SK-N-SH (cell line): ENCODE measurements around the gene WDR27. TPM values are rescaled to one million over a fixed set of nuclear protein-coding genes. Genes with fewer than 3 reads are reported as not detected.

Experiments
- CTCF ChIA-PET: fragments of 300-600, 350-600 bp; formaldehyde crosslinking; extraction: SDS; loops from one replicate; lab custom pipeline; 2021; lab: Yijun Ruan, JAX
- POLR2A ChIA-PET: fragments of 350-600 bp; sonication (Branson Sonifier 250); formaldehyde crosslinking; extraction: SDS; loops from one replicate; lab custom pipeline; 2020; ENCODE audit warnings: antibody characterized with exemption, inconsistent platforms; lab: Yijun Ruan, JAX
- DNase-seq: peaks from one replicate; pipeline ENCODE4 v3.0.0; 2012
- H2AFZ ChIP-seq: fragments of 200-600 bp; sonication (generic); 2 replicates; pipeline ENCODE4 v1.8.1; 2016; ENCODE audit warnings: antibody characterized with exemption, mild to moderate bottlenecking, low read depth
- H3F3A ChIP-seq: fragments of 200-600 bp; sonication (generic); replicated peaks from 2 replicates; pipeline ENCODE3; 2016; ENCODE audit warnings: antibody characterized with exemption, mild to moderate bottlenecking; ENCODE audit not compliant: insufficient read depth
- H3K27ac ChIP-seq, 2 experiments: fragments of 200-500 bp in 1 of 2; fragments of 200-600 bp in 1 of 2; sonication (Bioruptor generic) in 1 of 2; sonication (generic), shearing (Covaris generic) in 1 of 2; 2 replicates each; pipeline versions ENCODE4 v1.5.1 to v1.6.1; 2014 to 2016; ENCODE audit warnings: low read depth in 2 of 2, inconsistent platforms in 1 of 2, low read length in 1 of 2, mild to moderate bottlenecking in 1 of 2, mixed read lengths in 1 of 2
- H3K27me3 ChIP-seq: fragments of 200-600 bp; sonication (generic), shearing (Covaris generic); 2 replicates; pipeline ENCODE4 v1.6.1; 2016; ENCODE audit warnings: mixed run types; ENCODE audit not compliant: insufficient read depth
- H3K36me3 ChIP-seq, 2 experiments: fragments of 200-500 bp in 1 of 2; fragments of 200-600 bp in 1 of 2; sonication (Bioruptor generic) in 1 of 2; sonication (generic) in 1 of 2; replicated peaks in 1 of 2; 2 replicates each; pipeline versions ENCODE3 to v1.5.1; 2014 to 2016; ENCODE audit warnings: low read length in 1 of 2, mild to moderate bottlenecking in 1 of 2; ENCODE audit not compliant: insufficient read depth in 2 of 2, control insufficient read depth in 1 of 2
- H3K4me1 ChIP-seq, 2 experiments: fragments of 200-500 bp in 1 of 2; fragments of 200-600 bp in 1 of 2; sonication (Bioruptor generic) in 1 of 2; sonication (generic), shearing (Covaris generic) in 1 of 2; 2 replicates each; pipeline versions ENCODE4 v1.5.1 to v1.6.1; 2014 to 2016; ENCODE audit warnings: low read depth in 1 of 2, low read length in 1 of 2, mixed run types in 1 of 2; ENCODE audit not compliant: insufficient read depth in 2 of 2, control insufficient read depth in 1 of 2
- H3K4me2 ChIP-seq: fragments of 200-600 bp; sonication (generic), shearing (Covaris generic); 2 replicates; pipeline ENCODE4 v1.6.1; 2017; ENCODE audit warnings: mixed run types
- H3K4me3 ChIP-seq, 2 experiments: fragments of 200-500 bp in 1 of 2; fragments of 200-600 bp in 1 of 2; sonication (Bioruptor generic) in 1 of 2; sonication (generic), shearing (Covaris generic) in 1 of 2; 2 replicates each; pipeline versions ENCODE4 v1.5.1 to v1.8.1; 2014 to 2016; ENCODE audit warnings: low read depth in 2 of 2, inconsistent platforms in 1 of 2, low read length in 1 of 2, mild to moderate bottlenecking in 1 of 2, mixed read lengths in 1 of 2, moderate library complexity in 1 of 2
- H3K79me2 ChIP-seq: fragments of 200-600 bp; sonication (generic); 2 replicates; pipeline ENCODE4 v1.8.1; 2017; ENCODE audit warnings: mild to moderate bottlenecking; ENCODE audit not compliant: insufficient read depth
- H3K9ac ChIP-seq: fragments of 200-600 bp; sonication (generic); 2 replicates; pipeline ENCODE4 v1.6.1; 2017; ENCODE audit warnings: mixed run types
- H3K9me2 ChIP-seq: fragments of 200-600 bp; sonication (generic); 2 replicates; pipeline ENCODE4 v1.6.1; 2017; ENCODE audit warnings: mixed run types
- H3K9me3 ChIP-seq: fragments of 200-600 bp; sonication (generic); 2 replicates; pipeline ENCODE4 v1.6.1; 2017; ENCODE audit warnings: mixed run types, mild to moderate bottlenecking, moderate library complexity
- H4K20me1 ChIP-seq: fragments of 200-600 bp; sonication (generic); 2 replicates; pipeline ENCODE4 v1.6.1; 2017; ENCODE audit warnings: mild to moderate bottlenecking, mixed run types; ENCODE audit not compliant: insufficient read depth
- CTCF ChIP-seq: fragments of 200-600 bp; sonication (generic); IDR thresholded peaks from 2 replicates; pipeline ENCODE4 v1.6.1; 2017; ENCODE audit warnings: antibody characterized with exemption, mild to moderate bottlenecking, moderate library complexity
- EP300 ChIP-seq, 2 experiments: IDR thresholded peaks; 2 replicates each; pipeline versions ENCODE4 v1.4.0 to v1.6.1; 2012; ENCODE audit warnings: borderline replicate concordance in 1 of 2, low read depth in 1 of 2, low read length in 1 of 2
- EZH2phosphoT487 ChIP-seq: fragments of 200-600 bp; sonication (generic); IDR thresholded peaks from 2 replicates; pipeline ENCODE4 v1.6.1; 2017; ENCODE audit warnings: low read depth, mixed run types, mild to moderate bottlenecking, antibody characterized with exemption, moderate library complexity, borderline replicate concordance
- FOSL2 ChIP-seq: IDR thresholded peaks from 2 replicates; pipeline ENCODE4 v1.4.0; 2012; ENCODE audit warnings: low read depth, mild to moderate bottlenecking, moderate library complexity, borderline replicate concordance
- FOXJ3 ChIP-seq: sonication (generic); formaldehyde crosslinking; IDR thresholded peaks from 2 replicates; pipeline ENCODE4 v1.5.1; 2020; ENCODE audit warnings: mild to moderate bottlenecking, missing genetic modification reagents
- FOXM1 ChIP-seq: IDR thresholded peaks from 2 replicates; pipeline ENCODE4 v1.4.0; 2012; ENCODE audit warnings: low read depth, mild to moderate bottlenecking
- GABPA ChIP-seq: IDR thresholded peaks from 2 replicates; pipeline ENCODE4 v1.4.0; 2012; ENCODE audit warnings: low read depth, mild to moderate bottlenecking
- GATA2 ChIP-seq: sonication (generic); formaldehyde crosslinking; IDR thresholded peaks from 2 replicates; pipeline ENCODE4 v1.5.0; 2020; ENCODE audit warnings: mild to moderate bottlenecking, missing genetic modification reagents
- MXI1 ChIP-seq: IDR thresholded peaks from 2 replicates; pipeline ENCODE4 v1.6.1; 2012; ENCODE audit warnings: mild to moderate bottlenecking, low read depth, low read length, improper control_type of control experiment
- NFIC ChIP-seq: IDR thresholded peaks from 2 replicates; pipeline ENCODE4 v1.4.0; 2012; ENCODE audit warnings: borderline replicate concordance
- NRF1 ChIP-seq: IDR thresholded peaks from 2 replicates; pipeline ENCODE4 v1.6.1; 2012; ENCODE audit warnings: low read depth, mild to moderate bottlenecking, low read length
- RXRA ChIP-seq: IDR thresholded peaks from 2 replicates; pipeline ENCODE4 v1.4.0; 2012; ENCODE audit warnings: low read depth, mild to moderate bottlenecking, borderline replicate concordance
- SIN3A ChIP-seq: IDR thresholded peaks from 2 replicates; pipeline ENCODE4 v1.6.1; 2012; ENCODE audit warnings: low read depth, mild to moderate bottlenecking, low read length, moderate library complexity, borderline replicate concordance
- TCF12 ChIP-seq: IDR thresholded peaks from 2 replicates; pipeline ENCODE4 v1.4.0; 2012
- TEAD4 ChIP-seq: IDR thresholded peaks from 2 replicates; pipeline ENCODE4 v1.4.0; 2012; ENCODE audit warnings: mild to moderate bottlenecking, borderline replicate concordance; ENCODE audit not compliant: insufficient read depth
- YY1 ChIP-seq: IDR thresholded peaks from 2 replicates; pipeline ENCODE4 v1.4.0; 2012; ENCODE audit warnings: low read depth, mild to moderate bottlenecking
- WGBS: methylation state at CpG from one replicate; pipeline ENCODE4 v1.1.6; 2017; ENCODE audit warnings: low lambda C conversion rate; 5-methylcytosine and 5-hydroxymethylcytosine counted together
- polyA plus RNA-seq, 3 experiments: library from polyadenylated mRNA; depleted of rRNA; stranded (reverse); fragments of >200 nt; gene quantifications; 2 replicates each; pipeline ENCODE4 v1.2.3, GENCODE V29; 2012
- TF ChIP-seq, protein P1 (sequence below): IDR thresholded peaks from 2 replicates; pipeline ENCODE4 v1.4.0; 2012; ENCODE audit warnings: low read depth, borderline replicate concordance
- TF ChIP-seq, protein P2 (sequence below): IDR thresholded peaks from 2 replicates; pipeline ENCODE4 v1.6.1; 2012; ENCODE audit warnings: mild to moderate bottlenecking, low read depth, low read length, moderate library complexity

The WDR27 gene
- polyA plus RNA-seq, 1 of the 3 experiments (the other 2 are of a cell fraction) = 55.6 TPM

DNA sequence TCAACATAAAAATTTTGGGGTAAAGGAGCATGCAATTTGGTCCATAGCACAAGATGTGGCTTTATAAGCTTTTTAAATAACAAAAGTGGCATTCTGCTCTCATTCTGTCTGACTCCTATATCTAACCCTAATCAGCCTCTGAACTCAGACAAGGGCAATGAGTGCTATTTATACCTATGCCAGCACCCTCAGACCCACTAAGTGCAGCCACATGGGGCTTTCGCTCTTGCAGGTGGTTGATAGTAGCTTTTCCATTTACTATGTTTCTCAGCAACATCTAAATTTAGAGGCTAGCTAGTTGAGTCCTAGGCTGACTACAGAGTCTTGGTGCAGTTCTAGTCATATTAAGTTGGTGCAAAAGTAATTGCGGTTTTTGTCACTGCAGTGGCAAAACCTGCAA lies 231.0 kb downstream of the WDR27 start:
- Histone ChIP-seq H4K20me1 (no peaks in the 10 kb centered on the region), H3K27ac (no peak overlapping the region), H3K9me2 (no peaks in the 10 kb centered on the region), H3K4me2 (no peak overlapping the region), H3F3A (no peaks in the 10 kb centered on the region), H3K4me3 (no peak overlapping the region), H3K79me2 (no peaks in the 10 kb centered on the region), H3K4me1 (peaks cover 0 to 2% of the 10 kb centered on the region in 2 experiments; a peak in 1 of 4 replicates), H3K9ac (no peak overlapping the region), H3K9me3 (0 out of 2 replicates have a peak, but pooled peaks cover 8% of the 10 kb centered on the region), H2AFZ (no peak overlapping the region), H3K36me3 (no peaks in the 10 kb centered on the region), H3K27me3 (no peaks in the 10 kb centered on the region)
- WGBS = 73% methylated on average over 2 of the region's 2 CpGs
- CTCF ChIA-PET = interaction anchor here (1.4 kb wide), 1 partner anchor 26 kb away, joined by 3 read pairs; no protein-coding TSS in a partner anchor
- POLR2A ChIA-PET = no interaction called here
- no peak for DNase-seq
- TF ChIP-seq EP300 (IDR thresholded peaks at IDR 0.05; ENCODE audit: borderline replicate concordance in 1 of 2, low read depth in 1 of 2, low read length in 1 of 2) (no peak), YY1 (no peak), GATA2 (CRISPR knock-in tag) (no peak), SIN3A (no peak), NRF1 (no peak), TCF12 (no peak), NFIC (no peak), RXRA (no peak), MXI1 (no peak), TEAD4 (no peak), FOSL2 (no peak)
- TF ChIP-seq, protein P1, sequence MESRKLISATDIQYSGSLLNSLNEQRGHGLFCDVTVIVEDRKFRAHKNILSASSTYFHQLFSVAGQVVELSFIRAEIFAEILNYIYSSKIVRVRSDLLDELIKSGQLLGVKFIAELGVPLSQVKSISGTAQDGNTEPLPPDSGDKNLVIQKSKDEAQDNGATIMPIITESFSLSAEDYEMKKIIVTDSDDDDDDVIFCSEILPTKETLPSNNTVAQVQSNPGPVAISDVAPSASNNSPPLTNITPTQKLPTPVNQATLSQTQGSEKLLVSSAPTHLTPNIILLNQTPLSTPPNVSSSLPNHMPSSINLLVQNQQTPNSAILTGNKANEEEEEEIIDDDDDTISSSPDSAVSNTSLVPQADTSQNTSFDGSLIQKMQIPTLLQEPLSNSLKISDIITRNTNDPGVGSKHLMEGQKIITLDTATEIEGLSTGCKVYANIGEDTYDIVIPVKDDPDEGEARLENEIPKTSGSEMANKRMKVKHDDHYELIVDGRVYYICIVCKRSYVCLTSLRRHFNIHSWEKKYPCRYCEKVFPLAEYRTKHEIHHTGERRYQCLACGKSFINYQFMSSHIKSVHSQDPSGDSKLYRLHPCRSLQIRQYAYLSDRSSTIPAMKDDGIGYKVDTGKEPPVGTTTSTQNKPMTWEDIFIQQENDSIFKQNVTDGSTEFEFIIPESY = no peak

GRCh38 chr6:169469028-169469427 lies 232.8 kb downstream of the WDR27 start:
- Histone ChIP-seq H3K9me3 (0 out of 2 replicates have a peak, but pooled peaks cover under 1% of the 10 kb centered on the region), H3K4me2 (no peak overlapping the region), H3K36me3 (no peaks in the 10 kb centered on the region), H4K20me1 (no peaks in the 10 kb centered on the region), H3F3A (no peaks in the 10 kb centered on the region), H3K79me2 (no peaks in the 10 kb centered on the region), H3K4me3 (no peak overlapping the region), H3K4me1 (peaks cover 0 to 2% of the 10 kb centered on the region in 2 experiments; a peak in 1 of 4 replicates), H3K9ac (no peak overlapping the region), H3K27ac (no peak overlapping the region), H3K27me3 (no peaks in the 10 kb centered on the region), H3K9me2 (no peaks in the 10 kb centered on the region), H2AFZ (no peak overlapping the region)
- CTCF ChIA-PET = no interaction called here
- 0% methylated on average over 1 of the region's 1 CpG for WGBS
- DNase-seq = no peak
- POLR2A ChIA-PET = no interaction called here
- TF ChIP-seq FOXM1 (no peak), FOXJ3 (no peak), CTCF (no peak), EZH2phosphoT487 (no peak), EP300 (IDR thresholded peaks at IDR 0.05; ENCODE audit: borderline replicate concordance in 1 of 2, low read depth in 1 of 2, low read length in 1 of 2) (no peak), YY1 (no peak), GABPA (no peak)
- TF ChIP-seq, protein P2, sequence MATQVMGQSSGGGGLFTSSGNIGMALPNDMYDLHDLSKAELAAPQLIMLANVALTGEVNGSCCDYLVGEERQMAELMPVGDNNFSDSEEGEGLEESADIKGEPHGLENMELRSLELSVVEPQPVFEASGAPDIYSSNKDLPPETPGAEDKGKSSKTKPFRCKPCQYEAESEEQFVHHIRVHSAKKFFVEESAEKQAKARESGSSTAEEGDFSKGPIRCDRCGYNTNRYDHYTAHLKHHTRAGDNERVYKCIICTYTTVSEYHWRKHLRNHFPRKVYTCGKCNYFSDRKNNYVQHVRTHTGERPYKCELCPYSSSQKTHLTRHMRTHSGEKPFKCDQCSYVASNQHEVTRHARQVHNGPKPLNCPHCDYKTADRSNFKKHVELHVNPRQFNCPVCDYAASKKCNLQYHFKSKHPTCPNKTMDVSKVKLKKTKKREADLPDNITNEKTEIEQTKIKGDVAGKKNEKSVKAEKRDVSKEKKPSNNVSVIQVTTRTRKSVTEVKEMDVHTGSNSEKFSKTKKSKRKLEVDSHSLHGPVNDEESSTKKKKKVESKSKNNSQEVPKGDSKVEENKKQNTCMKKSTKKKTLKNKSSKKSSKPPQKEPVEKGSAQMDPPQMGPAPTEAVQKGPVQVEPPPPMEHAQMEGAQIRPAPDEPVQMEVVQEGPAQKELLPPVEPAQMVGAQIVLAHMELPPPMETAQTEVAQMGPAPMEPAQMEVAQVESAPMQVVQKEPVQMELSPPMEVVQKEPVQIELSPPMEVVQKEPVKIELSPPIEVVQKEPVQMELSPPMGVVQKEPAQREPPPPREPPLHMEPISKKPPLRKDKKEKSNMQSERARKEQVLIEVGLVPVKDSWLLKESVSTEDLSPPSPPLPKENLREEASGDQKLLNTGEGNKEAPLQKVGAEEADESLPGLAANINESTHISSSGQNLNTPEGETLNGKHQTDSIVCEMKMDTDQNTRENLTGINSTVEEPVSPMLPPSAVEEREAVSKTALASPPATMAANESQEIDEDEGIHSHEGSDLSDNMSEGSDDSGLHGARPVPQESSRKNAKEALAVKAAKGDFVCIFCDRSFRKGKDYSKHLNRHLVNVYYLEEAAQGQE = no peak
- TF ChIP-seq, protein P1 = no peak
